Measurements from ENCODE around the gene PRPSAP2.
"Not testable (repeated sequence)": the region's sequence is repeated elsewhere in the genome, so short reads cannot be mapped to it uniquely, and the experiment has no call there.

The PRPSAP2 gene

DNA sequence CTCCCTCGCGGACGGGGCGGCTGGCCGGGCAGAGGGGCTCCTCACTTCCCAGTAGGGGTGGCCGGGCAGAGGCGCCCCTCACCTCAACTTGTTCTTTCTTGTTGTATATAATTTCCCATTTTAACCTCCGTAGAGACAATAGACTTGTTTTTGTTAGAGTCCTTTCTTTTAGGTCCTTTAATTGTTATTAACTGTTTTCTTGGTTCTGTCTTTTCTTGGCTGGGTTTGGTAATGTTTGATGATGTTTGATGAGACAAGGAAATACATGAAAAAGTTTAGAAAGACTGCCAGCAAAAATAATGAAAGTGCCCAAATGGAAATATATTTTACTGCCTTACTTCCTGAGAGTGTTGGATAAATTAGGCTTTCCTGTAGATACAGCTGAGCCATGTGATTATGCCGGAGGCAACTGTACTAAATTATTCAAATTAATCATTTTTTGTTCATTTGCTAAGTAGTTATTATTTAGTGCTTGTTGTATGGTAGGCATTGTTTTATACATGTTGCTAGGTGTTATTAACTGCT, 30.9 kb downstream of the PRPSAP2 start:
- in situ Hi-C loops (cut with MboI; ENCODE audit: low sequenced_read_pairs) = no loop called here

DNA sequence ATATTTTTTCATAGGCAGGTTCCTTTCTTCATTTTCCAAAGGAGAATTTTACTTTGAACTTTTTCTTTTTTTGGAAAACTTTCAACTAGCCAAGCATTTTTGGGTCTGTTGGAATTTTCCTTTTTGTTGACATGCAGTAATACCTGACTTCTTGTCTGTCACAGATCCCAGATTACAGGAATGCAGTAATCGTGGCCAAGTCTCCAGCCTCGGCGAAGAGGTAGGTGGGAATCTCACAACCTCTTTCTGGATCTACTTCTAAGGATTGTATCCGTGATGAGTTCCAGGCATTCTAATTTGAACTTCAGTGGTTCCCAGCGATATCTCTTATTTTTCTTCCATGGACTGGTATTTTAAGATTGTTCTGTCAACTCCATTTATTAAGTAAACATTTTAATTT, 31.7 kb downstream of the PRPSAP2 start:
- in situ Hi-C loops (cut with MboI; ENCODE audit: low sequenced_read_pairs) = no loop called here

DNA sequence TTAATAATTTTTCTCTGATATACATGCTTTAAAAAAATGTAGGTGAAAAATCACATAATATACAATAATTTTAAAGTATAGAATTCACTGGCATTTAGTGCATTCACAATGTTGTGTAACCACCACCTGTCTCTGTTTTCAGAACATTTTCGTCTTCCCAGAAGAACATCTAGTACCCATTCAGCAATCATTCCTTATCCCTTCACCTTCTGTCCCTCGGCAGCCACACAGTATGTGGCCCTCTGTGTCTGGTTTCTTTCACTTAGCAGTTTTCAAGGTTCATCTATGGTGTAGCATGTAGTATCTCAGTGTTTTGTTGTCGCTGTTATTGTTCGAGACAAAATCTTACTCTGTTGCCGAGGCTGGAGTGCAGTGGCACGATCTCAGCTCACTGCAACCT, 33.6 kb downstream of the PRPSAP2 start:
- in situ Hi-C loops (cut with MboI; ENCODE audit: low sequenced_read_pairs) = no loop called here

DNA sequence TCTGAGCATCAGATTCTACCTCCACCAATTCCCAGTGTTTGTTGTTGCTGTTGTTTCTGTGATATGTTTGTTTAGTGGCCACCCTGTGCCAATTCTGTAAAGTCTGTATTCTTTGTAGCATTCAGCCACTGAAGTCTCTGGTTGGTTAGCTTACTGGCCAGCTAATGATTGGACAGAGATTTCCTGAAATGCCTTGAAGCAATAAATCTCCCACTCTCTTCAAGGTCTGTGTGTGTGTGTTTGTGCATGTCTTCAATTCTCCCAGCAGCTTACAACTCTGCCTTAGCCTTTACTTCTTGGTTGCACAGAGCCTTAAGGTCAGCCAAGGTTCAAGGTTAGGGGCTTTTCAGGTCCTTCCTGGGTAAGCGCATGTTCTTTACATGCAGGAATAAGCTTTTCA, 38.2 kb downstream of the PRPSAP2 start:
- in situ Hi-C loops (cut with MboI; ENCODE audit: low sequenced_read_pairs) = no loop called here

DNA sequence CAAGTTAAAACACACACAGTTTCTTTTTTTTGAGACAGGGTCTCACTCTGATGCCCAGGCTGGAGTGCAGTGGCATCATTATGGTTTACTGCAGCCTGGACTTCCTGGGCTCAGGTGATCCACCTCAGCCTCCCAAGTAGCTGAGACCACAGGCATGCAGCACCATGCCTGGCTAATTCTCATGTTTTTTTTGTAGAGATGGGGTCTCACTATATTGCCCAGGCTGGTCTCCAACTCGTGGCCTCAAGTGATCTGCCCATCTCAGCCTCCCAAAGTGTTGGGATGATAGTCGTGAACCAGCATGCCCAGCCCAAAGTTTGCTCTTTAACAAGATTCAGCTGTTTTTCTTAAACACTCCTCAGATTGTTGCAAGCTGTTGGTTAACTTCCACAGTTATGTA, 39.0 kb downstream of the PRPSAP2 start:
- in situ Hi-C loops (cut with MboI; ENCODE audit: low sequenced_read_pairs) = no loop called here

DNA sequence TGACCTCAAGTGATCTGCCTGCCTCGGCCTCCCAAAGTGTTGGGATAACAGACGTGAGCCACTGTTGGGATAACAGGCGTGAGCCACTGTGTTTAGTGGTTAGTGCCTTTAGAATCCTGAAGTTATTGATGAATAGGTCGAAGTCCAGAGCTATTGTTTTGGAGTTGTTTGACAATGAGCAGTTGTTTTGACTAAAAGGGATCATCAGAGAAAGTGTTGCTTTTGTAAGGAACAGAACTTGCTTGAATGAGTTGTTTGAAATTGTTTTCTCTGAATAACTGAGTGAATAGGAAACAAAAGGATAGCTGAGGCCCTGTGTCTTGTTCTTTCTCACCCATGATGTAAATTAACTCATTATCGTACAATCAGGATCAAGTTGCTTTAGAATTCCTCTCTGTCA, 46.6 kb downstream of the PRPSAP2 start:
- in situ Hi-C loops (cut with MboI; ENCODE audit: low sequenced_read_pairs) = no loop called here

DNA sequence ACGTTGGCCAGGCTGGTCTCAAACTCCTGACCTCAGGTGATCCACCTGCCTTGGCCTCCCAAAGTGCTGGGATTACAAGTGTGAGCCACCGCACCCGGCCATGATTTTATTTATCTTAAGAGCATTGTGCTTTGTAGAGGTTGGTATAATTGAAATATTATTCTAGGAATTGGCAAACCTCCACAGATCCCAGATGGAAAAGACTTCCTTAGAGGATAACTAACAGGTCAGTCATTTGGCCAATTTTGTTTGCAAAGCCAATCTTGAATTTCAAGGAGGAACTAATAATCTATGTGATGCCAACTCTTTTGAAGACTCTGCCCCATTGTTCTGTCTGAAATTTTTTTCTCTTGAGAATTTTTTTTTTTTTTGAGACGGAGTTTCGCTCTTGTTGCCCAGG, 47.3 kb downstream of the PRPSAP2 start:
- in situ Hi-C loops (cut with MboI; ENCODE audit: low sequenced_read_pairs) = no loop called here

DNA sequence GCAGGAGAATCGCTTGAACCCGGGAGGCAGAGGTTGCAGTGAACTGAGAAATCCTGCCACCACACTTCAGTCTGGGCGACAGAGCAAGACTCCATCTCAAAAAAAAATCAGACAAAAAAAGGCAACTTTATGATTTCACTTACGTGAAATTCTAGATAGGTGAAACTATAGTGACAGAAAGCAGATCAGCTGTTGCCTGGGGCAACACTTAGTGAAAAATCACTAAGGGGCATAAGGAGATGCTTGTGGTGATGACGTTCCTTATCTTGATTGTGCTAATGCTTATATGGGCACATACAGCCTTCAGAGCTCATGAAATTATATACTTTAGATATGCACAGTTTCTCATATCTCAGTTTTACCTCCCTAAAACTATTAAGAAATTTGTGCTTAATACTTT, 52.4 kb downstream of the PRPSAP2 start:
- in situ Hi-C loops (cut with MboI; ENCODE audit: low sequenced_read_pairs) = no loop called here

DNA sequence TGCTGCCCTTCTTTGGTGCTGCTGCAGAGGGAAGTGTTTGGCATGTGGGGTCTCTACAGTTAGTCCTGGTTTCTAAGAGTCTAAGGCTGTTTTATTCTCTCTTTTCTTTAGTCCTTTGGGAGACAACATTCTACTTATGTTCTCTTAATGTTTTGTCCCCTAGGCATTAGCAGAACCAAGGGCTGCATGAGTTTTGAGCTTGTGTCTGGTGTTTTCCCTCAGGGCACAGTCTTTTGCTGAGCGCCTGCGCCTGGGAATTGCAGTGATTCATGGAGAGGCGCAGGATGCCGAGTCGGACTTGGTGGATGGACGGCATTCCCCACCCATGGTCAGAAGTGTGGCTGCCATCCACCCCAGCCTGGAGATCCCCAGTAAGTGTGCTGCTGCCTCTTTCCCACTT, 53.0 kb downstream of the PRPSAP2 start:
- in situ Hi-C loops (cut with MboI; ENCODE audit: low sequenced_read_pairs) = no loop called here

DNA sequence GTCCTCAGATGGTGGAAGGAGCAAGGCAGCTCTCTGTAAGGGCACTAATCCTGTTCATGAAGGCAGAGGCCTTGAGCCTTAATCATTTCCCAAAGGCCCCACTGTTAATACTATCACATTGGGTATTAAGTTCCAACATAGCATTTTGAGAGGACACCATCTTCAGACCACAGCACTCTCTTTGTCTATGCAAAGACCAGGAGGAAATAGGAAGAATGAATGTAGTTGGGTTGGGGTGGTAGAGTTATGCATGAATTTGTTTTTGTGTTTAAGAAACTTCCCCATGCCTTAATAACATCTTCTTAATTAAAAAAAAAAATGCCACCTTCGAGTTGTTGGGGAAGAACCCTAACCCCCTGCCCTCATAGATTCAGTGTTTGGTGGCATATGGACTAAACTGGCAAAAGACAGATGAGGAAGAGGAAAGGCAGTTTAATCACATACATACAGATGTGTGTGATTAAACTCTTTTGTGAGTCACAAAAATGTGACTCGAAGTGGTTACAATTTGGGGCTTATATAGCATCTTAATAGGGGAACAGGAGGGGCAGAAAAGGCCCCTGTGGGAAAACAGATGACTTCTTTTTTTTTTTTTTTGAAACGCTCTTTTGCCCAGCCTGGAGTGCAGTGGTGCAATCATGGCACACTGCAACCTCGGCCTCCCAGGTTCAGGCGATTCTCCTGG, 59.0 kb downstream of the PRPSAP2 start:
- in situ Hi-C loops (cut with MboI; ENCODE audit: low sequenced_read_pairs) = no loop called here

DNA sequence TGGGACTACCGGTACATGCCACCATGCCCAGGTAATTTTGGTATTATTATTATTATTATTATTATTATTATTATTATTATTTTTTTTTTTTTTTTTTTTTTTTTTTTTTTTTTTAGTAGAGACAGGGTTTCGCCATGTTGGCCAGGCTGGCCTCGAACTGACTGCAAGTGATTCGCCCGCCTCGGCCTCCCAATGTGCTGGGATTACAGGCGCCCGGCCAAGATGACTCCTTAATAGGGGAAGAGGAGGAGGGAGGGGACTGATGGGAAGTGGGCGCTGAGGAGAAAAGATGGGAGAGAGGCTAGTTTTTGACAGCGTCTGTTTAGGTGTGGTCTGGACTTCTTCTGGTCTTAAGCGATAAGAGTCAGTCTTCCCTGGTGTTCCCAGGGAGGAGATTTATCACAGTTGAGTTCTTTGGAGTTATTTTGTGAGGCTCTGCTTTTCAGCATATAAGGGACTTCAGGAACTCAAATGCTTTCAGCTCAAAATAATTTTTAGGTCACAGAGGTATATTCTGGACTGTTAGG, 59.6 kb downstream of the PRPSAP2 start:
- in situ Hi-C loops (cut with MboI; ENCODE audit: low sequenced_read_pairs) = no loop called here

DNA sequence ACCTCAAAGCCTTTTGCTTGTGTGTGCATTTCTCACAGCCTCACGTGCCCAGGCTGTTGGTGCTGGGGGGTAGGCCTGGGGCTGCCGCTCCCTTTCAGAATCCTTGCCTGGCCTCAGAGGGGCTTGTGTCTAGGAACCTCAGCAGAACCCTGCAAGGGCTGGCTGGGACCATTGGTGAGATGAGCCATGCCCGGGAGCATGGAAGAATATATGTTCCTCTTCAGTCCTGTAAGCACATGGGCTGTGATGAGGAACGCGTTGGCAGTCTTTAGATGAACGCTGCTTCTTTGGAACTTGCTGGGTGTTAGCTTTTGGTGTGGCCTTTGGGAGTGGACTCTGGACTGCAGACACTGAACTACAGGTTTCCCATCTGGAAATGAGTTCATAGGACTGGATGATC, 62.0 kb downstream of the PRPSAP2 start:
- in situ Hi-C loops (cut with MboI; ENCODE audit: low sequenced_read_pairs) = no loop called here

DNA sequence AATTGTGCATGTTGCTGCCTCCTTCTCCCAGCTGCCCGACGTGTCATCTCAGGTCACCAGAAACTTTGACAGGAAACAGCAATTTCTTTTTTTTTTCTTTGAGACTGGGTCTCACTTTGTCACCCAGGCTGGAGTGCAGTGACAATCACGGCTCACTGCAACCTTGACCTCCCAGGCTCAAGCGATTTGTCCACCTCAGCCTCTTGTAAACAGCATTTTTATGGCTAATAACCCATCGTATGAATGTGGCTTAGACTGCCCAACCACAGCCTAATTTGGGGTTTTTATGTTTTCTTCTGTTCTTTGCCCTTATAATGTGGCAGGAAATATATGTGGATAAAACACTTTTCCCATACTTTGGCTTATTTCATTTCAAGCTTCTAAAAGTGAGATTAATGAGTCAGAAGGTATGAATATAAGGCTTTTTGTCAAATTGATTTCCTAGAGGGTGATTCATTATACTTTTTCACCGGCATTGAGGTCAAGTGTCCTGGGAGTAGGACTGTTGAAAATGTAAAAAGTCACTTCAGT, 63.0 kb downstream of the PRPSAP2 start:
- in situ Hi-C loops (cut with MboI; ENCODE audit: low sequenced_read_pairs) = no loop called here

DNA sequence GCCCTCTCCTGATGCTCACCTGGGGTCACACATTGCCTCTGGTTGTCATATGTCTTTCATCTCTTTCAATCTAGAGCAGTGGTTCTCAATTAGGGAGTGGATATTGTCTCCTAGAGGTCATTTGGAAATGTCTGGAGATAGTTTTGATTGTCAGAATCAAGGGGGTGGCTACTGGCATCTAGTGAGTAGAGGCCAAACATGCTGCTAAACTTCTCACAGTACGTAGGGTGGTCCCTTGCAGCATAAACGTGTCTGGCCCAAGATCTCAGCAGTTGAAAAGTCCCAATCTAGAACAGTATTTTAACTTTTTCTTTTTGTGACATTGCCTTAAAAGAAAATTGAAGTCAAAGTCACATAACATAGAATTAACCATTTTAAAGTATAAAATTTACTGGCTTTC, 63.6 kb downstream of the PRPSAP2 start:
- in situ Hi-C loops (cut with MboI; ENCODE audit: low sequenced_read_pairs) = no loop called here

DNA sequence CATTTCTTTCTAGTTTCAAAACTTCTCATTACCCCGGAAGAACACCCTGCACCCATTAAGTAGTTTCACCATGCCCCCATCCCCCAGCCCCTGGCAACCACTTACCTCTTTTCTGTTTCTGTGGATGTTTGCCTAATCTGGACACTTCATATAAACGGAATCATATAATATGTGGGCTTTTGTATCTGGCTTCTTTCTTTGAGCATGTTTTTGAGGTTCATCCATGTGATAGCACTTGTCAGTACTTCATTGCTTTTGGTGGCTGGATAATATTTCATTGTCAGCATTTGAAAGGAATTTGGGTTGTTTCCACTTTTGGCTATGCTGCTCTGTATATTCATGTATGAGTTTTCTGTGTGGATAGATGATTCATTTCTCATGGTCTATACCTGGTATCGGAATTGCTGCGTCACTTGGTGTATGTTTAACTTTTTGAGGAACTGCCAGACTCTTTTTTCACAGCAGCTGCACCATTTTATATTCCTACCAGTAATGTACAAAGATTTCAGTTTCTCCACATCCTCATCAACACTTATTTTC, 64.1 kb downstream of the PRPSAP2 start:
- in situ Hi-C loops (cut with MboI; ENCODE audit: low sequenced_read_pairs) = no loop called here

DNA sequence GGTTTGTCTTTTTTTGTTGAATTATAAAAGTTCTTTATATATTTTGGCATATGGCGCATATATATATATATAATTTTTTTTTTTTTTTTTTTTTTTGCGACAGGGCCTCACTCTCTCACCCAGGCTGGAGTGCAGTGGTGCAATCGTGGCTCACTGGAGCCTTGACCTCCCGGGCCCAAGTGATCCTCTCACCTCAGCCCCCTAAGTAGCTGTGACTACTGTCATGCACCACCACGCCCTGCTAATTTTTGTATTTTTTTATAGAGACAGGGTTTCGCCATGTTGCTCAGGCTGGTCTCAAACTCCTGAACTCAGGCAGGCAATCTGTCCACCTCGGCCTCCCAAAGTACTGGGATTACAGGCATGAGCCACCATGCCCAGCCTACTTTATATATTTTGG, 64.7 kb downstream of the PRPSAP2 start:
- in situ Hi-C loops (cut with MboI; ENCODE audit: low sequenced_read_pairs) = not testable (repeated sequence)

DNA sequence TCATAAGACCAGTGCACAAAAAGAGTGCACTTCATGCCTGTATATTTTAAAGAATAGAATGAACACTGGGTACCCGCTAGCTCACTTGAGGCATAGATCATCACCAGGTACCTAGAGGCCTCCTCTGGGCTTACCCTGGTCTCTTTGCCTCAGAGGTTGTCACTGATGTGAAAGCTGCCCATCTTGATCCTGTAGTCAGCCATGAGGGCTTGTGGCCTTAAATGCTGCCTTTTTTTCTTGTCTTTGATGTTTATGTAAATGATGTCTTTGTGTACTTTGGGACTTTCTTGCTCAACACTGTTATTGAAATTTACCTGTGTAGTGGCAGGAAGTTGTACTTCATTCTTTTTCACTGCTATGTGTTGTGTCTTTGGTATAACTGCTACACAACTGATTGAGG, 67.3 kb downstream of the PRPSAP2 start:
- in situ Hi-C loops (cut with MboI; ENCODE audit: low sequenced_read_pairs) = no loop called here

DNA sequence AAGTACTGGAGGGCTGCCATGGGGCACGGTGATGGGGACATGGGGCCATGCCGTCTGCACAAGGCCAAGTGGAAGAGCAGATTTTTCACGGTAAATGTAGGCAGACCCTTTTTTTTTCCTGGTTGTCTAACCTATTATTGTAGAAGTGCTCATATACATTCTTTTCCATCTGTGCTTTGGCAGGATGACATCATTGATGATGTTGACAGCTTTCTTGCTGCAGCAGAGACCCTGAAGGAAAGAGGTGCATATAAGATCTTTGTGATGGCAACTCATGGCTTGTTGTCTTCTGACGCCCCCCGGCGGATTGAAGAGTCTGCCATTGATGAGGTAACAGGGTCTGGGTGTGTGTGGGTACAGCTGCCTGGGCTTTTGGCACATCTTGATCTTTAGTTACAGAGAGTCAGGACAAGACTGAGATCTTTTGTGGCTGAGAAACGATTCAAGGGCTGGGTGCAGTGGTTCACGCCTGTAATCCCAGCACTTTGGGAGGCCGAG, 70.7 kb downstream of the PRPSAP2 start:
- in situ Hi-C loops (cut with MboI; ENCODE audit: low sequenced_read_pairs) = no loop called here

DNA sequence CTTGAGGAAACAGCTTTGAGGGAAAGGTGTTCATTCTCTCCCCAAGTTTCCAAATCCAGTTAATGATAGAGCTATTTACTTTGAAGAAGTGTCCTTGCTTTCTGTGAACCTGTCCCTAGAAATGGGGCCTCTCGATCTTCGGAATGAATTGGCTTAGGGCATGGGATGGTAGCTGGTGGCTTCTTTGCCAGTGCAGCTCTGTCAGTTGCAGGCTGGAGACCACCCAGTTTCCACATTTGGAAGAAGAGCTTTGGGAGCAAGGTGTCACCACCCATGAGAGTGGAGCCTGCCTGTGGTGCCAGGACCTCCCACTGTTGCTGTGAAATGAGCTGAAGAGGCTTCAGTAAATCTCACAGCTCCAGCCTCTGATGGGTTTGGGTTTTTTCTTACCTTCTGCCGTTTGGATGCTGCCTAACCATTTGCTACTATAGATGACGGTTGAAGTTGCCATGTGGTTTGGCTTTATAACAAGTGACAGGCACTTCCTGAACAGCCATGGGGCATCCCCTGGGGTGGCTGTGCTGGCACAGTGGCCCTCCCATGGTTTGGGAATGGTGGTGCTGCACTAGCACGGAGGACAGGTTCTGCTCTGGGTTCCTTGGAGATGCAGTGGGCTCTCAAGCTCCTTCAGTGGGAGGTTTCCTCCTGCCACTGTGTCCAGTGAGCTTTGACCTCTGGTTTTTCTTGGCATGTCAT, 74.6 kb downstream of the PRPSAP2 start:
- in situ Hi-C loops (cut with MboI; ENCODE audit: low sequenced_read_pairs) = no loop called here

DNA sequence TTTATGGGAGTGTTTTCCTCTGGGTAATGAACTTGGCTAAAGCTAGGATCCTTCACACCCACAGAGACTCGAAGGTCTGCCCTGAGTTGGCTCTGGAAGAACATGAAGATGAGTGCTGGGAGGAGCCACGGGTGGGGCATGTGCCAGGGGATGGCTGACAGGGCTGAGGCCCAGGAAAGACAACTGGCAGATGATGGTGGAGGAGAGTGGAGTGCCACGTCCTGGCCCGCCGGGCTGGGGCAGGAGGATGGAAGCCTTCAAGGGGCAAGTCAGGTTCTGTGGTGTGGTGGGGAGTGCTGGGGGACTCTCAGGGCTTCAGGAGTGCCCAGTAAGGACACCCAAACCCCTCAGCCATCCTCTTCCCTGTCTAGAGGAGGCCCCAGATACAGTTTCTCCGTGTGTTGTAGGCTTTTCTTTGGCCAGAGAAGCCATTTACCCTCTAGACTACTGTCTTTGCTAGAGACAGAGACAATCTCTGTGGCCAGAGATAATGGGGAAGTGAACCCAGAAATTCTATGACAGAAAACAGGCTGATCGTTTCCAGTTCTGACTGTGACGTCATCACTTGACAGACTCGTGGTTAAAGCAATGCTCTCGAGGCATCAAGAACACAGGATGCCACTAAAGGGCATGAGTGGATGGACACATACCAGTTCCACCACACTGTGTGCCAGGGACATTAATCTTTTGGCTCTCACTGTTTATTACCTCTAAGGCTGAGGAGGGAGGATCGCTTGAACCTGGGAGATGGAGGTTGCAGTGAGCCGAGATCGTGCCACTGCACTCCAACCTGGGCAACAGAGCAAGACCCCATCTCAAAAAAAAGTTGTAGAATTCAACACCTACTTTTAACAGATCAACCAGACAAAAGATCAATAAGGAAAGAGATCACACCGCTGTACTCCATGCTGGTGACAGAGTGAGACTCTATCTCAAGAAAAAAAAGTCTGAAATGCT, 75.4 kb downstream of the PRPSAP2 start:
- in situ Hi-C loops (cut with MboI; ENCODE audit: low sequenced_read_pairs) = no loop called here
